ENCODE data around the gene CD300A.

GRCh38 chr17:74449773-74450172 is 16.7 kb upstream of the CD300A start:
- TF ChIP-seq CTCF (IDR thresholded peaks at IDR 0.05) (no peak), POLR2A (IDR thresholded peaks at IDR 0.05) (no peak)

Measured in adrenal gland (tissue), 5 donors.